ENCODE results near the gene UBE2J1. TPM values are rescaled to one million over a fixed set of nuclear protein-coding genes. Genes with fewer than 3 reads are reported as not detected.

The UBE2J1 gene
- polyA plus RNA-seq, 1 donor (not counting 4 experiments of a cell fraction or from before 2014, with no cell fraction given), result 26.7 TPM

GRCh38 chr6:89278956-89279355 lies 73.6 kb downstream of the UBE2J1 start:
- dilution Hi-C loops (cut with MboI; ENCODE audit: extremely low pct_ligation_motif_present, low sequenced_read_pairs), result no loop called here
- H2AFZ ChIP-seq (ENCODE audit: control insufficient read depth, low read length), result no peak overlapping the region
- no peak overlapping the region for H3K4me2 ChIP-seq (ENCODE audit: control insufficient read depth, extremely low read depth, insufficient read depth, low read depth, low read length)
- no peaks in the 10 kb centered on the region for H3K9me1 ChIP-seq (ENCODE audit: control insufficient read depth, extremely low read depth, insufficient read depth, low read length)
- H3K9ac ChIP-seq (ENCODE audit: control insufficient read depth, extremely low read depth, insufficient read depth, low read length), result no peak overlapping the region
- H3K27me3 ChIP-seq (ENCODE audit: control insufficient read depth, extremely low read depth, insufficient read depth, low read length), result peaks cover 24% of the 10 kb centered on the region
- H3K4me1 ChIP-seq (ENCODE audit: control insufficient read depth, extremely low read depth, insufficient read depth, low read length), result no peaks in the 10 kb centered on the region
- H3K79me2 ChIP-seq (ENCODE audit: control insufficient read depth, insufficient read depth, low read length), result no peaks in the 10 kb centered on the region
- no peaks in the 10 kb centered on the region for H3K36me3 ChIP-seq (ENCODE audit: control insufficient read depth in 2 of 2, extremely low read depth in 1 of 2, insufficient read depth in 2 of 2, low read length in 2 of 2)
- no peak for DNase-seq (ENCODE audit: low read depth, low spot score)
- no peak overlapping the region for H3K27ac ChIP-seq (ENCODE audit: control insufficient read depth, insufficient read depth, low read length)
- H4K20me1 ChIP-seq (ENCODE audit: control insufficient read depth, extremely low read depth, insufficient read depth, low read length), result no peaks in the 10 kb centered on the region
- H3K9me3 ChIP-seq (ENCODE audit: control insufficient read depth, low read depth, low read length), result no peaks in the 10 kb centered on the region
- no peak overlapping the region for H3K4me3 ChIP-seq (ENCODE audit: control insufficient read depth in 2 of 3, extremely low read depth in 1 of 3, insufficient read depth in 2 of 3, low read depth in 1 of 3, low read length in 3 of 3)
- no peak for FAIRE-seq
- TF ChIP-seq, protein P1, sequence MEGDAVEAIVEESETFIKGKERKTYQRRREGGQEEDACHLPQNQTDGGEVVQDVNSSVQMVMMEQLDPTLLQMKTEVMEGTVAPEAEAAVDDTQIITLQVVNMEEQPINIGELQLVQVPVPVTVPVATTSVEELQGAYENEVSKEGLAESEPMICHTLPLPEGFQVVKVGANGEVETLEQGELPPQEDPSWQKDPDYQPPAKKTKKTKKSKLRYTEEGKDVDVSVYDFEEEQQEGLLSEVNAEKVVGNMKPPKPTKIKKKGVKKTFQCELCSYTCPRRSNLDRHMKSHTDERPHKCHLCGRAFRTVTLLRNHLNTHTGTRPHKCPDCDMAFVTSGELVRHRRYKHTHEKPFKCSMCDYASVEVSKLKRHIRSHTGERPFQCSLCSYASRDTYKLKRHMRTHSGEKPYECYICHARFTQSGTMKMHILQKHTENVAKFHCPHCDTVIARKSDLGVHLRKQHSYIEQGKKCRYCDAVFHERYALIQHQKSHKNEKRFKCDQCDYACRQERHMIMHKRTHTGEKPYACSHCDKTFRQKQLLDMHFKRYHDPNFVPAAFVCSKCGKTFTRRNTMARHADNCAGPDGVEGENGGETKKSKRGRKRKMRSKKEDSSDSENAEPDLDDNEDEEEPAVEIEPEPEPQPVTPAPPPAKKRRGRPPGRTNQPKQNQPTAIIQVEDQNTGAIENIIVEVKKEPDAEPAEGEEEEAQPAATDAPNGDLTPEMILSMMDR (optimal IDR thresholded peaks at IDR 0.05 in 1 of 3, IDR thresholded peaks at IDR 0.05 in 1 of 3, conservative IDR thresholded peaks at IDR 0.05 in 1 of 3; ENCODE audit: extremely low read depth in 1 of 3, insufficient read depth in 2 of 3, low read length in 3 of 3), result no peak
- TF ChIP-seq EZH2 (IDR thresholded peaks at IDR 0.05; ENCODE audit: low read length), result no peak

Other genes with a start within 250 kb of the UBE2J1 start
- 0.16 to 0.28 TPM (median 0.19 TPM) in 3 replicates for gene SRSF12, start 234.7 kb downstream of the UBE2J1 start, polyA plus RNA-seq
- gene PM20D2, start 206.7 kb downstream of the UBE2J1 start, polyA plus RNA-seq, result 2.7 to 7.9 TPM (median 5.6 TPM) in 3 replicates
- gene GABRR1, start 135.4 kb downstream of the UBE2J1 start, polyA plus RNA-seq, result 0.04 TPM in 1 of 3 replicates, not detected in the others
- 0.03 to 0.12 TPM in 2 of 3 replicates, not detected in the other for gene GABRR2, start 37.4 kb downstream of the UBE2J1 start, polyA plus RNA-seq
- gene RRAGD, start 59.6 kb upstream of the UBE2J1 start, polyA plus RNA-seq, result 0.03 to 0.86 TPM (median 0.18 TPM) in 3 replicates
- gene ANKRD6, start 80.4 kb upstream of the UBE2J1 start, polyA plus RNA-seq, result 5.7 to 9.4 TPM (median 5.8 TPM) in 3 replicates